HG03439 (cell line): ENCODE data around the gene SPNS1.
"Not testable (repeated sequence)": the region's sequence is repeated elsewhere in the genome, so short reads cannot be mapped to it uniquely, and the experiment has no call there.

Experiments used
- ATAC-seq: cut with Tn5 transposase; IDR thresholded peaks from one replicate; pipeline ENCODE4 v1.9.1; 2021; ENCODE audit warnings: mild to moderate bottlenecking, moderate library complexity; ENCODE audit not compliant: unreplicated experiment

Gene SPNS1, protein sequence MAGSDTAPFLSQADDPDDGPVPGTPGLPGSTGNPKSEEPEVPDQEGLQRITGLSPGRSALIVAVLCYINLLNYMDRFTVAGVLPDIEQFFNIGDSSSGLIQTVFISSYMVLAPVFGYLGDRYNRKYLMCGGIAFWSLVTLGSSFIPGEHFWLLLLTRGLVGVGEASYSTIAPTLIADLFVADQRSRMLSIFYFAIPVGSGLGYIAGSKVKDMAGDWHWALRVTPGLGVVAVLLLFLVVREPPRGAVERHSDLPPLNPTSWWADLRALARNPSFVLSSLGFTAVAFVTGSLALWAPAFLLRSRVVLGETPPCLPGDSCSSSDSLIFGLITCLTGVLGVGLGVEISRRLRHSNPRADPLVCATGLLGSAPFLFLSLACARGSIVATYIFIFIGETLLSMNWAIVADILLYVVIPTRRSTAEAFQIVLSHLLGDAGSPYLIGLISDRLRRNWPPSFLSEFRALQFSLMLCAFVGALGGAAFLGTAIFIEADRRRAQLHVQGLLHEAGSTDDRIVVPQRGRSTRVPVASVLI

DNA sequence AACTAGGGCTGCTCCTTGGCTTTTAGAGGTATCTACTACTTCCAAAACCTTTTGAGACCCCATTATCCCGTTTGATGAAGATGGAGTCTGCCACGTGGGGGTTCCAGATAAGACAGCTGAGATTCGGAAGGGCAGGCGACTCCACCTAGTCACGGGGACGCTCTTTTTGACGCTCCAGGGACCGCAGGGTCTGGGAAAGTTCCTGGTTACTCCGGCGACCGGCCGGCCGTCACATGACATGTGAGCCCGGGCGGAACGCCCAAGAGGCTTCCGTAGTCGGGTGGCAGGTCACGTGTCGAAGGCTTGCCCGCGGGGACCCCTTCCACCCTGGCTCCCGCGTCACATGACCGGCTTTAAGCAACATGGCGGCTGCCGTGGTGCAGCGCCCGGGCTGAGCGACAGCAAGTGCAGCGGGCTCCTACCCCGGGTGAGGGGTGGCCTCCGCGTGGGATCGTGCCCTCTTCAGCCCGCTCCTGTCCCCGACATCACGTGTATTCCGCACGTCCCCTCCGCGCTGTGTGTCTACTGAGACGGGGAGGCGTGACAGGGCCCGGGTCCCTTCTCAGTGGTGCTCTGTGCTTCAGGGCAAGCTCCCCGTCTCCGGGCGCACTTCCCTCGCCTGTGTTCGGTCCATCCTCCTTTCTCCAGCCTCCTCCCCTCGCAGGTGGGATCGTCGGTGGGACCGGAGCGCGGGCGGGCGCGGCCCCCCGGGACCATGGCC, at the start of gene SPNS1:
Gene SPNS1, plus strand, starts transcription at position 342 of the 721 bp plus-strand sequence. Its CDS starts 374 bp downstream, at position 716.
- peak; percentile 86 for ATAC-seq

DNA sequence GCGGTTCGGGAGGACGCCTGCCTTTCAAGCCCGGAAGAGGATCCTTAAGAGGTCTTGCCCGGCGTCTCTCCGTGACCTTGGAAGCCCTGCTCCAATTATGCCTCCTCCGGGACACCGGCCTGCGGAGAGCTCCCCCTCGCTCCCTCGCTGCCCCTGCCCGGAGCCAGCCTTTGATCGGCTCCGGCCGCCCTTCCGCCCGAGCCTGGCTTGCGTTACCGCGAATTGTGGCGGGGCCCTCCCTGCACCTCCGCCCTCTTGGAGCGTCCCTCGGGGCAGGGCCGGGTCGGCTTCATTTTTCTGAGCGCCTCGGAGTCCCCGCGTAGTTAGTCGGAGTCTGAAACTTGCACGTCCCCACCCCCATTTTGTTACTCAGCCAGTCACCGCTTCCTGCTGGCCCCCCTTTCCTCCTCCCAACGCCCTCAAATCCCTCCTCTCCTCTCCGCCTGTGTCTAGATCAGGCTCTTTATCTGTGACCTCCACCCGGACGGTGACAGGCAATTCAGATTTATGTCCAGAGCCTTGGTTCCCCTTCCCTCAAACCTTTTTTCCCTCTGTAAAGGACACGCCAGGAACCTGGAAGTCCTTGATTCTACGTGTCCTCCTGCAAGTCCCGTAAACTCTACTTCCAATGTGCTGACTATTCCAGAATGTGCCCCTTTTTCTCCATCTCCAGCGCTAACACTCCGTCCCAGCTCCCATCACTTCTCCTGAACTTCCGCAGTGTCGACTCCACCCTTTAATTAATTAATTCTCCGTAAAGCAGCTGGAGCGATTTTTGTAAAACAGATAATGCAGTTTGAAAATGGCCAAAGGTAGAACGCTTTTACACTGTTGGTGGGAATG, 49.0 kb upstream of the SPNS1 start:
- ATAC-seq: peak; percentile 29

DNA sequence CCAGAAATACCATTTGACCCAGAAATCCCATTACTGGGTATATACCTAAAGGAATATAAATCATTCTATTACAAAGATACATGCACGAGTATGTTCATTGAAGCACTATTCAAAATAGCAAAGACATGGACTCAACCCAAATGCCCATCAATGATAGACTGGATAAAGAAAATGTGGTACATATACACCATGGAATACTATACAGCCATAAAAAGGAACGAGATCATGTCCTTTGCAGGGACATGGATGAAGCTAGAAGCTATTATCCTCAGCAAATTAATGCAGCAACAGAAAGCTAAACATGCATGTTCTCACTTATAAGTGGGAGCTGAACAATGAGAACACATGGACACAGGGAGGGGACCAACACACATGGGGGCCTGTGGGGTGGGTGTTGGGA, 48.3 kb upstream of the SPNS1 start:
- not testable (repeated sequence) for ATAC-seq

DNA sequence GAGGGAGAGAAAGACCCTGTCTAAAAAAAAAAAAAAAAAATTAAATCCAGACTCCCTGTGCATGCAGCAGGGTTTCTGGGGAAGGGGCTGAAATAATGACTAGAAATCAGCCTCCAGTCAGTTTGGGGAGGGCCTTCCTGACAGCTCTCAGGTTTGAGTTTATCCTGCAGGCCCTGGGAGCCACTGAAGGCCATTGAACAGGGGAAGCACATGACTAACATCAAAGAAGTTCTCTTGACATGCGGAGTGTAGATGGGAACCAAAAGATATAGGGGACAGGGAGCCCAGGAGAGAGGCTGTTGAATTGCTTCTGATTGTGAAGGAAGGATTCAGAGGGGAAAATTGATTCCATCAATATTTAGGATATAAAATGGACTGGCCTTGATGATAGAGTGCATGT, 46.8 kb upstream of the SPNS1 start:
- no peak for ATAC-seq

DNA sequence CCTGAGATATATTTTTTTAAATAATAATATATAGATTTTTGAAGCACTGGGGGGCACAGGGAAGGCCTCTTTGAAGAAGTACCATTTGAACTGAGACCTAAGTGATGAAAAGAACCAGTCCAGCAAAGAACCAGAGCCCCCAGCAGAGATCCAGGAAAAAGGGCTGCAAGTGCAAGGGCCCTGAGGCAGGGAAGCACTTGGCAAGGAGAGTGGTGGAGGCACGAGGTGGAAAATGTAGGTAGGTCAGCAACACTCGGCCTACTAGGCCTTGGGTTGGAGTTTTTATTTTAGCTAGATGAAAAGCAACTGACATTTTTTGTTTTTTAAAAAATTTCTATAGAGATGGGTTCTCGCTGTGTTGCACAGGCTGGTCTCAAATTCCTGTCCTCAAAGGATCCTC, 44.4 kb upstream of the SPNS1 start:
- no peak for ATAC-seq

DNA sequence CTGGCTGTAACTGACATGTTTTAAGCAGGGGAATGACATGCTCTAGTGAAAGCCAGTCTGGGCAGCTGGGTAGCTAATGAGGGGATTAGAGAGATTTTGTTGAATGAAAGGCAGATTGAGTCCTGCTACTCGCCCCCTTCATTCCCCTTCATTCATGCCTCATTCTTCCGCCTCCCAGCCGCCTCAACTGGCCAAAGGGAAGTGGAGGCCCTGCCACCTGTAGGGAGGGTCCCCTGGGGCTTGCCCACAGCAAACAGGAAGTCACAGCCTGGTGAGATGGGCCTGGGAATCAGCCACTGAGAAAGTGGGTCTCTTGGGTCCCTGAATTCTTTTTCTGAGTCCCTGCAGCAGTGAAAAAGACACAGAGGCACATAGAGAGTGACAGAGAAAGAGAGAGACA, 43.9 kb upstream of the SPNS1 start:
- ATAC-seq: no peak

DNA sequence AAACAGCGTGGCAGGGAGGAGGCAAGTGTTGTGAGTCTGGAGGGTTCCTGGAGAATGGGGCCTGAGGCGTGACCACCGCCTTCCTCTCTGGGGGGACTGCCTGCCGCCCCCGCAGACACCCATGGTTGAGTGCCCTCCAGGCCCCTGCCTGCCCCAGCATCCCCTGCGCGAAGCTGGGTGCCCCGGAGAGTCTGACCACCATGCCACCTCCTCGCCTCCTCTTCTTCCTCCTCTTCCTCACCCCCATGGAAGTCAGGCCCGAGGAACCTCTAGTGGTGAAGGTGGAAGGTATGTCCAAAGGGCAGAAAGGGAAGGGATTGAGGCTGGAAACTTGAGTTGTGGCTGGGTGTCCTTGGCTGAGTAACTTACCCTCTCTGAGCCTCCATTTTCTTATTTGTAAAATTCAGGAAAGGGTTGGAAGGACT, 42.8 kb upstream of the SPNS1 start, which contains the start of gene CD19:
Gene CD19, plus strand, starts transcription at position 171 of the 425 bp plus-strand sequence. Its CDS starts 30 bp downstream, at position 201.
- no peak for ATAC-seq

DNA sequence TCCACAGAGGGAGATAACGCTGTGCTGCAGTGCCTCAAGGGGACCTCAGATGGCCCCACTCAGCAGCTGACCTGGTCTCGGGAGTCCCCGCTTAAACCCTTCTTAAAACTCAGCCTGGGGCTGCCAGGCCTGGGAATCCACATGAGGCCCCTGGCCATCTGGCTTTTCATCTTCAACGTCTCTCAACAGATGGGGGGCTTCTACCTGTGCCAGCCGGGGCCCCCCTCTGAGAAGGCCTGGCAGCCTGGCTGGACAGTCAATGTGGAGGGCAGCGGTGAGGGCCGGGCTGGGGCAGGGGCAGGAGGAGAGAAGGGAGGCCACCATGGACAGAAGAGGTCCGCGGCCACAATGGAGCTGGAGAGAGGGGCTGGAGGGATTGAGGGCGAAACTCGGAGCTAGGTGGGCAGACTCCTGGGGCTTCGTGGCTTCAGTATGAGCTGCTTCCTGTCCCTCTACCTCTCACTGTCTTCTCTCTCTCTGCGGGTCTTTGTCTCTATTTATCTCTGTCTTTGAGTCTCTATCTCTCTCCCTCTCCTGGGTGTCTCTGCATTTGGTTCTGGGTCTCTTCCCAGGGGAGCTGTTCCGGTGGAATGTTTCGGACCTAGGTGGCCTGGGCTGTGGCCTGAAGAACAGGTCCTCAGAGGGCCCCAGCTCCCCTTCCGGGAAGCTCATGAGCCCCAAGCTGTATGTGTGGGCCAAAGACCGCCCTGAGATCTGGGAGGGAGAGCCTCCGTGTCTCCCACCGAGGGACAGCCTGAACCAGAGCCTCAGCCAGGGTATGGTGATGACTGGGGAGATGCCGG, 42.0 kb upstream of the SPNS1 start:
- ATAC-seq: no peak

DNA sequence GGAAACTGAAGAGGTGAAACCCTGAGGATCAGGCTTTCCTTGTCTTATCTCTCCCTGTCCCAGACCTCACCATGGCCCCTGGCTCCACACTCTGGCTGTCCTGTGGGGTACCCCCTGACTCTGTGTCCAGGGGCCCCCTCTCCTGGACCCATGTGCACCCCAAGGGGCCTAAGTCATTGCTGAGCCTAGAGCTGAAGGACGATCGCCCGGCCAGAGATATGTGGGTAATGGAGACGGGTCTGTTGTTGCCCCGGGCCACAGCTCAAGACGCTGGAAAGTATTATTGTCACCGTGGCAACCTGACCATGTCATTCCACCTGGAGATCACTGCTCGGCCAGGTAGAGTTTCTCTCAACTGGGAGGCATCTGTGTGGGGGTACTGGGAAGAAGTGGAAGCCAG, 41.4 kb upstream of the SPNS1 start:
- ATAC-seq: no peak

DNA sequence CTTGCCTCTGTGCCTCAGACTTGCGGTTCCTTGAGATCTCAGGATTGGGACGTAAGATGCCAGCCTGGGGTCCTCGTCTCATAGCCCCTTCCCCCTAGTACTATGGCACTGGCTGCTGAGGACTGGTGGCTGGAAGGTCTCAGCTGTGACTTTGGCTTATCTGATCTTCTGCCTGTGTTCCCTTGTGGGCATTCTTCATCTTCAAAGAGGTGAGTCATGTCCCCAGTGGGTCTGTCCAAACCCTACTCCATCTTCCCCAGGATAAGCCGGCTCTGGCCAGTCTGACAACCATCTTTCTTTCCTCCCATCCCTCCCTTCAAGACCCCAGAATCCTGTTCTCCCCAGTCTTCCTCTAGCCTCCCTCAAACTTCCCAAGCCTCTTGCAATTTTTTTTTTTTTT, 39.2 kb upstream of the SPNS1 start:
- no peak for ATAC-seq

DNA sequence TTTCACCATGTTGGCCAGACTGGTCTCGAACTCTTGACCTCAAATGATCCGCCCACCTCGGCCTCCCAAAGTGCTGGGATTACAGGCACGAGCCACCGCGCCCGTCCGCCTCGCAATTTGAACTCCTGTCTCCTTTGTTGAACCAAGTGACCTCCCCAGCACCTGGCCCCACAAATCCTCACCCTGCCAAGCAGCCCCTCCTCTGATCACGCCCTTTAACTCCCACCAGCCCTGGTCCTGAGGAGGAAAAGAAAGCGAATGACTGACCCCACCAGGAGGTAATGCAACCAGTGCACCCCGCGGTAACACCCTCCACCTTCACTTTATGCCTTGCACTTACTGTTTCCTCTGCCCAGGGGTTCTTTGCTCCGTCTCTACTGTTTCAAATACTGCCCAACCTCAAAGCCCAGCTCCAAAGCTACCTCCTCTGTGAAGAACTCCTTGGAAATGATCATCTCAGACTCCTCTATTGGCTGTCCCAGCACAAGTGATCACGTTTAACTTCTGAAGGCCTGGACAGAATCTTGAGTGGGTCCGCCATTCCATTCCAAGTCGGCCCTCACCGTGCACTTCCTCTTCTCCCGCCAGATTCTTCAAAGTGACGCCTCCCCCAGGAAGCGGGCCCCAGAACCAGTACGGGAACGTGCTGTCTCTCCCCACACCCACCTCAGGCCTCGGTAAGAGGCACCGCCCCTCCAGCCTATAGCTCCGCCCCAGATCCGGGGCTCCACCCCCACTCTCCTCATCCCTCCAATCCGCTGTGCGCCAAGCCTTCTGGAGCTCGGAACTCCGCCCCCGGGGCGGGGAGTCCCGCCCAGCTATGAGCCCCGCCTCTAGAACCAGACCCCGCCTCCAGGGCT, 38.4 kb upstream of the SPNS1 start:
- peak; percentile 68 for ATAC-seq

DNA sequence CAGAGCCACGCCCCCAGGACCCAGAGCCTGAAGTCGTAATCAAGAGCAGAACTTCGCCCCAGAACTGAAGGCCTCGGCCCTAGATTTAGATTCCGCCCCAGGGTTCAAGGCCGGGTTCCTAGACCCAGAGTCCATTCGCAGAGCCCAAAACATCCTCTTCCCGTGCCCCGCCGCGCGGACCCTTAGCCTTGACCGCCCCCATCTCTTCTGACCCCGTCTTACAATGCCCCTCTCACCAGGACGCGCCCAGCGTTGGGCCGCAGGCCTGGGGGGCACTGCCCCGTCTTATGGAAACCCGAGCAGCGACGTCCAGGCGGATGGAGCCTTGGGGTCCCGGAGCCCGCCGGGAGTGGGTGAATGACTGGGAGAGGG, 37.8 kb upstream of the SPNS1 start:
- ATAC-seq: no peak

DNA sequence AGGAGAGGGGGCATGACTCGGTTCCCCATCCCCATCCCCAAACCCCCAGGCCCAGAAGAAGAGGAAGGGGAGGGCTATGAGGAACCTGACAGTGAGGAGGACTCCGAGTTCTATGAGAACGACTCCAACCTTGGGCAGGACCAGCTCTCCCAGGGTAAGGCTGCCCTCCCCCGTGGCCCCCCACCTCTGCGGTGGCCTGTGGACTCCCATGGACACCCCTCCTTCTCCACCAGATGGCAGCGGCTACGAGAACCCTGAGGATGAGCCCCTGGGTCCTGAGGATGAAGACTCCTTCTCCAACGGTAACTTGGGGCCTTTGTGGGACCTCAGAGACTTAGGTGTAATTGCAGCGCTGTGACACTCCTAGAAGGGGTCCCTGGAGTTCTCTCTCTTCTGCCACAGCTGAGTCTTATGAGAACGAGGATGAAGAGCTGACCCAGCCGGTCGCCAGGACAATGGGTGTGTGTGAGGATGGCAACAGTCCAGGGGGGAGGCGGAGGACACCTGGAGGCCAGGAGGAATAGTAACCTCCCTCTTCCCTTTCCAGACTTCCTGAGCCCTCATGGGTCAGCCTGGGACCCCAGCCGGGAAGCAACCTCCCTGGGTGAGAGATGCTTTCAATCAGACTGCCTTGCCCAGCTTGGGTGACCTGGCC, 37.2 kb upstream of the SPNS1 start:
- no peak for ATAC-seq

DNA sequence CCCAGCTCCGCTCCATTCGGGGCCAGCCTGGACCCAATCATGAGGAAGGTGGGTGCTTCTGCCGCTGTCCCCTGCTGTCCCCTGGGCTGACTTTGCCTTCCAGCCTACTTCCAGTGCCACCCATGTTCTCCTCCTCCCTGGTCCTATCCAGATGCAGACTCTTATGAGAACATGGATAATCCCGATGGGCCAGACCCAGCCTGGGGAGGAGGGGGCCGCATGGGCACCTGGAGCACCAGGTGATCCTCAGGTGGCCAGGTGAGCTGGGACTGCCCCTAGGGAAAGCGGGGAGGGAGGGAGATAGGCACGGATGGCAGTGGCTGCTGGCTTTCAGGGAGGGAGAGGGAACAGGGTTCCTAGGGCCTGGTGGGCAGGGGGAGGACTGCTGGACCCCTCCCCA, 35.9 kb upstream of the SPNS1 start:
- no peak for ATAC-seq

DNA sequence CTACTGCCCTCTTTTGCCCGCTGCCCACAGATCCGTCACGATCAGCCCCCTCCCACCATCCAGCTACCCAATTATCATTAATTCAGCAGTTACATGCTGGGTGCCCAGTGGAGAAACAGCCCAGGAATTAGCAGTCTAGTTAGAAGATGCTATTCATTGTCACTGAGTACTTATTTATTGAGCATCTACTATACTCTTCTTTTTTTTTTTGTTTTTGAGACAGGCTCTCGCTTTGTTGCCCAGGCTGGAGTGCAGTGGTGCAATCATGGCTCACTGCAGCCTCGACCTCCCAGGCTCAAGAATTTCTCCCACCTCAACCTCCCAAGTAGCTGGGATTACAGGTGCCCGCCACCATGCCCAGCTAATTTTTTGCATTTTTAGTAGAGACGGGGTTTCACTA, 34.8 kb upstream of the SPNS1 start:
- not testable (repeated sequence) for ATAC-seq

DNA sequence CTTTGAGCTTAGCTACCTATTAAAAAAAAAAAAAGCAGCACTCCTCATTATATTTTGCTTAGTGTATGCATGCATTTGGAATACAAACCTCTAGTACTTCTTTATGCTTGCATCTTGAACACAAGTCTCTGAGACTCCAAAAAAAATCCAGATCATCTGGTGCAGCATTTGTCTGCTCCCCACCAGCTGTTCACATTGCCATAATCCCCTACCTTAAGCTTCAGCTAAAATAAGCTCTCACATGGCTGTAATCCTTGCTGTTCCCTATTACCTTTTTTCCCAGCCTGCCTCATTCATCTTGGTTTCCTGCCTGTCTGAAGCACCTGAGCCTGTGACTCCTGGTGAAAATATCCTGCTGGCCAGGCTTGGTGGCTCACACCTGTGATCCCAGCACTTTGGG, 31.3 kb upstream of the SPNS1 start:
- ATAC-seq: no peak

DNA sequence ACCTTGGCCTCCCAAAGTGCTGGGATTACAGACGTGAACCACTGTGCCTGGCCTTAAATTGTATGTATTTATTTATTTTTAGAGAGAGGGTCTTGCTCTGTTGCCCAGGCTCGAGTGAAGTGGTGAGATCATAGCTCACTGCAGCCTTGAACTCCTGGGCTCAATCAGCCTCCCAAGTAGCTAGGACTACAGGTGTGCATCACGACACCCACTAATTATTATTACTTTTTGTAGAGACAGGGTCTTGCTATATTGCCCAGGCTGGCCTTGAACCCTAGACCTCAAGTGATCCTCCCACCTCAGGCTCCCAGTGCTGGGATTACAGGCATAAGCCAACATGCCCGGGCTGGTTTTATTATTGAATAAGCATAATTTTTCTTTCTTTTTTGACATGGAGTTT, 27.9 kb upstream of the SPNS1 start:
- no peak for ATAC-seq

DNA sequence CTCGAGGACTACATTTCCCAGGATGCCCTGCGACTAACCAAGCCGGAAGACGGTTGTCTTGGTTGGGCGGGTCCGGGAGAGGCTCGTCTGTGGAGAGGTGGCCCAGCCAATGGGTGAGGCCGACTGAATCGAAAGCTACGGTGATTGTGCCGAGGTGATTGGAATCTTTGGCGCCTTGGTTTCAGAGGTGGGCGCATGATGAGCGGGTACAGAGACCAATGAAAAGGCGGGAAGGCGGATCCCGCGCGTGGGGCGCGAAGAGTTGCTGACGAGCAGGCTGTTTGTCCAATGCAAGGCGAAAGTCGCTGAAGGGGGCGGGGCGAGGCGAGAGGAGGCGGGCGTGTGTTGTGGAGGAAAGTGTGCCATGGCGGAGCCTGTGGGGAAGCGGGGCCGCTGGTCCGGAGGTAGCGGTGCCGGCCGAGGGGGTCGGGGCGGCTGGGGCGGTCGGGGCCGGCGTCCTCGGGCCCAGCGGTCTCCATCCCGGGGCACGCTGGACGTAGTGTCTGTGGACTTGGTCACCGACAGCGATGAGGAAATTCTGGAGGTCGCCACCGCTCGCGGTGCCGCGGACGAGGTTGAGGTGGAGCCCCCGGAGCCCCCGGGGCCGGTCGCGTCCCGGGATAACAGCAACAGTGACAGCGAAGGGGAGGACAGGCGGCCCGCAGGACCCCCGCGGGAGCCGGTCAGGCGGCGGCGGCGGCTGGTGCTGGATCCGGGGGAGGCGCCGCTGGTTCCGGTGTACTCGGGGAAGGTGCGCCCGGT, 23.7 kb upstream of the SPNS1 start, which contains the start of gene NFATC2IP:
Gene NFATC2IP, plus strand, starts transcription at position 290 of the 762 bp plus-strand sequence. Its CDS starts 75 bp downstream, at position 365.
- ATAC-seq: peak; percentile 91
